ENCODE results near the gene POU5F1. TPM values are rescaled to one million over a fixed set of nuclear protein-coding genes. Genes with fewer than 3 reads are reported as not detected.

The POU5F1 gene
- total RNA-seq, 1 experiment from 2014 or later: 1.1 TPM

- DNase-seq (ENCODE audit: low read depth, low spot score): no peak
- Histone ChIP-seq H3K27me3 (ENCODE audit: control insufficient read depth, insufficient read depth, low read length) (no peaks in the 10 kb centered on the region), H3K27ac (ENCODE audit: low read length) (no peak overlapping the region), H3K36me3 (ENCODE audit: control insufficient read depth, insufficient read depth, low read length) (no peaks in the 10 kb centered on the region), H3K4me3 (ENCODE audit: low read depth in 2 of 2, low read length in 2 of 2) (no peak overlapping the region), H3K4me1 (ENCODE audit: control insufficient read depth, insufficient read depth, low read length) (peaks cover 13% of the 10 kb centered on the region), H3K9me3 (ENCODE audit: control insufficient read depth, insufficient read depth, low read depth, low read length) (peaks cover 5% of the 10 kb centered on the region; the same call in 1 of the 2 replicates)
- in situ Hi-C loops (cut with HindIII; ENCODE audit: low pct_unique_long_range_greater_than_20kb, low sequenced_read_pairs): no loop called here
- BruUV-seq (replicated peaks): no TSS peak
- POLR2A ChIA-PET: no interaction called here
- CTCF ChIA-PET: no interaction called here
- ATAC-seq: no peak
- intact Hi-C loops (cut with micrococcal nuclease; ENCODE audit: unreplicated experiment): no loop called here
- TF ChIP-seq SIN3A (IDR thresholded peaks at IDR 0.05; ENCODE audit: borderline replicate concordance, insufficient read depth, low read depth, low read length) (no peak), POLR2AphosphoS5 (IDR thresholded peaks at IDR 0.05; ENCODE audit: low read depth, low read length) (no peak), TCF7L2 (IDR thresholded peaks at IDR 0.05; ENCODE audit: low read depth, low read length) (no peak), REST (IDR thresholded peaks at IDR 0.05; ENCODE audit: insufficient read depth in 1 of 2, low read depth in 2 of 2, low read length in 1 of 2) (no peak)
Measured at GRCh38 chr6:31205638-31206037, 35.2 kb upstream of the POU5F1 start.

DNA sequence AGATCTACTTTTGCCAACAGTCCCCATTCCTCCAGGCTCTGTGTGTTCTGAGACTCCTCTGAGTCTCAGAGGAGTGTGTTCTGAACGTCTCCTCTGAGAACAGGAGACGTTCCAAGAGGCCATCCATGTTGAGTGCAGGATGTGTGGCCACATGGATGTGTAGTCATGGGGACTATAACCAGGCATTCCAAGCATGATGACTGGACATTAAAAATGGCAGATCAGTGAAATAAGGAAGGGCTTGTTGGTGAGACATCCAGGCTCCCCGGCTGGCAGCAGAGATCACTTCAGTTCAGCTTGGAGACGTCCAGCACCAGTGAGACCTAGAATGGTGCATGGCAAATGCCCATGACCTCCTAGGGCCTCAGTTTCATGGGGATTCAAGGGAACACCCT lies 34.3 kb upstream of the POU5F1 start:
- H3K4me3 ChIP-seq (ENCODE audit: low read depth in 2 of 2, low read length in 2 of 2): no peak overlapping the region
- in situ Hi-C loops (cut with HindIII; ENCODE audit: low pct_unique_long_range_greater_than_20kb, low sequenced_read_pairs): no loop called here
- H3K9me3 ChIP-seq (ENCODE audit: control insufficient read depth, insufficient read depth, low read depth, low read length): peaks cover 9% of the 10 kb centered on the region; the same call in 1 of the 2 replicates
- DNase-seq (ENCODE audit: low read depth, low spot score): no peak
- TF ChIP-seq POLR2AphosphoS5 (IDR thresholded peaks at IDR 0.05; ENCODE audit: low read depth, low read length) (no peak), TCF7L2 (IDR thresholded peaks at IDR 0.05; ENCODE audit: low read depth, low read length) (no peak), SIN3A (IDR thresholded peaks at IDR 0.05; ENCODE audit: borderline replicate concordance, insufficient read depth, low read depth, low read length) (no peak), CTCF (IDR thresholded peaks at IDR 0.05) (no peak), REST (IDR thresholded peaks at IDR 0.05; ENCODE audit: insufficient read depth in 1 of 2, low read depth in 2 of 2, low read length in 1 of 2) (no peak)
- H3K36me3 ChIP-seq (ENCODE audit: control insufficient read depth, insufficient read depth, low read length): no peaks in the 10 kb centered on the region
- ChIA-PET POLR2A (no interaction called here), CTCF (no interaction called here)
- peaks cover 13% of the 10 kb centered on the region for H3K4me1 ChIP-seq (ENCODE audit: control insufficient read depth, insufficient read depth, low read length)
- ATAC-seq: no peak
- BruUV-seq (replicated peaks): no TSS peak
- no peaks in the 10 kb centered on the region for H3K27me3 ChIP-seq (ENCODE audit: control insufficient read depth, insufficient read depth, low read length)
- intact Hi-C loops (cut with micrococcal nuclease; ENCODE audit: unreplicated experiment): no loop called here
- peak overlapping the region; percentile 76; the same call in 1 of the 2 replicates for H3K27ac ChIP-seq (ENCODE audit: low read length)

Data from Panc1 (cell line).